Subcutaneous adipose tissue (tissue), 4 donors: ENCODE measurements around the gene KRTDAP. TPM values are rescaled to one million over a fixed set of nuclear protein-coding genes. Genes with fewer than 3 reads are reported as not detected.

Experiments used
- CTCF ChIP-seq: fragments of 450-650 bp; IDR thresholded peaks from one replicate; pipeline ENCODE4 v1.5.1; 2016; ENCODE audit warnings: low read depth, mild to moderate bottlenecking, control low read depth, antibody characterized with exemption, moderate library complexity
- total RNA-seq, 4 donors: library from RNA; depleted of rRNA; stranded (reverse); fragments of >200 nt; gene quantifications; one replicate each; pipeline ENCODE4 v1.1.0, GENCODE V29; 2016

KRTDAP gene
- total RNA-seq, 4 donors from 2014 or later, result not detected

- no peak for TF ChIP-seq CTCF
These were observed 11.2 kb downstream of the KRTDAP start for GRCh38 chr19:35478794-35479677.

GRCh38 chr19:35476149-35476548 is 14.1 kb downstream of the KRTDAP start:
- TF ChIP-seq CTCF, result no peak

- no peak for TF ChIP-seq CTCF
These were observed 16.2 kb downstream of the KRTDAP start for GRCh38 chr19:35474104-35474503.

- no peak for TF ChIP-seq CTCF
These were observed 18.3 kb downstream of the KRTDAP start for GRCh38 chr19:35471946-35472345.

GRCh38 chr19:35470128-35470527 is 20.1 kb downstream of the KRTDAP start:
- no peak for TF ChIP-seq CTCF

- no peak for TF ChIP-seq CTCF
These were observed 21.6 kb downstream of the KRTDAP start for GRCh38 chr19:35468637-35469036.

GRCh38 chr19:35466259-35466658 is 24.0 kb downstream of the KRTDAP start:
- no peak for TF ChIP-seq CTCF
